SK-N-SH (cell line): Measurements from ENCODE around the gene TMA16.

ENCODE experiments used
- FOXJ3 ChIP-seq: sonication (generic); formaldehyde crosslinking; IDR thresholded peaks from 2 replicates; pipeline ENCODE4 v1.5.1; 2020; ENCODE audit warnings: mild to moderate bottlenecking, missing genetic modification reagents
- POLR2AphosphoS5 ChIP-seq: IDR thresholded peaks from 2 replicates; pipeline ENCODE4 v1.6.1; 2012; ENCODE audit warnings: low read depth, low read length
- RAD21 ChIP-seq: IDR thresholded peaks from 2 replicates; pipeline ENCODE4 v1.6.1; 2012; ENCODE audit warnings: mild to moderate bottlenecking, low read length
- RXRA ChIP-seq: IDR thresholded peaks from 2 replicates; pipeline ENCODE4 v1.4.0; 2012; ENCODE audit warnings: low read depth, mild to moderate bottlenecking, borderline replicate concordance
- TF ChIP-seq, protein P1 (sequence below): fragments of 150-350 bp; IDR thresholded peaks from 2 replicates; pipeline ENCODE4 v1.6.1; 2017; ENCODE audit warnings: antibody characterized with exemption, low read length, low read depth, borderline replicate concordance
- TF ChIP-seq, protein P2 (sequence below): fragments of 200-600 bp; sonication (generic); IDR thresholded peaks from 2 replicates; pipeline ENCODE4 v1.6.1; 2017; ENCODE audit warnings: antibody characterized with exemption, mild to moderate bottlenecking, moderate library complexity
- TF ChIP-seq, protein P3 (sequence below): IDR thresholded peaks from 2 replicates; pipeline ENCODE4 v1.4.0; 2012; ENCODE audit warnings: low read depth, borderline replicate concordance
- TF ChIP-seq, protein P4 (sequence below): IDR thresholded peaks from 2 replicates; pipeline ENCODE4 v1.4.0; 2012; ENCODE audit warnings: low read depth
- TF ChIP-seq, protein P5 (sequence below): IDR thresholded peaks from 2 replicates; pipeline ENCODE4 v1.6.1; 2012; ENCODE audit warnings: mild to moderate bottlenecking, low read depth, low read length, moderate library complexity

DNA sequence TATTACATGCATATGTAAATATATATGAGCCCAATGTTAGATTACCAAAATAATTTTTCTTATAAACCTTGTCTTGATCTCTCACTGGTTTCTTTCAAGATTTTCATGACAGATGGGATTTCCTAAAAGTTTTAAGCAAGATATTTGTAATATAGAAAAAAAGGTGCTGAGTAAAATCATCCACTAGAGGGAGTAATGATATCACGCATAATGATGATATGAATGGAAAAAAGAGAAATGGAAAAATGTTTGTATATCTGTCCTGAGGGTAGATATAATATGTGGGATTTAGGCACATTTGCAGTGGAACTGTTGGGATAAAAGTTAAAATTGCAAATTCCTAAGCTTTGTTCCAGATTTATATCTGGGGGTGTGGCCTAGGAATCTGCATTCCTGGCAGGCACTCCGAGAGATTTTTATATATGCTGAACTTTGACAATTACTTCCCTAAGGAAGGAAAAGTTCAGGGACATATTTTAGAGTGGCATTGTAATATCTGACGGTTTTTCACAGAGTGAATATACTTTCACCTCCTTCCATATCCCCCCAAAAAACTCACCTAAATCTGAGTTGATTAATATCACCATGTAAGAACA lies 60.5 kb downstream of the TMA16 start:
- TF ChIP-seq, protein P1, sequence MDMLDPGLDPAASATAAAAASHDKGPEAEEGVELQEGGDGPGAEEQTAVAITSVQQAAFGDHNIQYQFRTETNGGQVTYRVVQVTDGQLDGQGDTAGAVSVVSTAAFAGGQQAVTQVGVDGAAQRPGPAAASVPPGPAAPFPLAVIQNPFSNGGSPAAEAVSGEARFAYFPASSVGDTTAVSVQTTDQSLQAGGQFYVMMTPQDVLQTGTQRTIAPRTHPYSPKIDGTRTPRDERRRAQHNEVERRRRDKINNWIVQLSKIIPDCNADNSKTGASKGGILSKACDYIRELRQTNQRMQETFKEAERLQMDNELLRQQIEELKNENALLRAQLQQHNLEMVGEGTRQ: no peak
- TF ChIP-seq, protein P2, sequence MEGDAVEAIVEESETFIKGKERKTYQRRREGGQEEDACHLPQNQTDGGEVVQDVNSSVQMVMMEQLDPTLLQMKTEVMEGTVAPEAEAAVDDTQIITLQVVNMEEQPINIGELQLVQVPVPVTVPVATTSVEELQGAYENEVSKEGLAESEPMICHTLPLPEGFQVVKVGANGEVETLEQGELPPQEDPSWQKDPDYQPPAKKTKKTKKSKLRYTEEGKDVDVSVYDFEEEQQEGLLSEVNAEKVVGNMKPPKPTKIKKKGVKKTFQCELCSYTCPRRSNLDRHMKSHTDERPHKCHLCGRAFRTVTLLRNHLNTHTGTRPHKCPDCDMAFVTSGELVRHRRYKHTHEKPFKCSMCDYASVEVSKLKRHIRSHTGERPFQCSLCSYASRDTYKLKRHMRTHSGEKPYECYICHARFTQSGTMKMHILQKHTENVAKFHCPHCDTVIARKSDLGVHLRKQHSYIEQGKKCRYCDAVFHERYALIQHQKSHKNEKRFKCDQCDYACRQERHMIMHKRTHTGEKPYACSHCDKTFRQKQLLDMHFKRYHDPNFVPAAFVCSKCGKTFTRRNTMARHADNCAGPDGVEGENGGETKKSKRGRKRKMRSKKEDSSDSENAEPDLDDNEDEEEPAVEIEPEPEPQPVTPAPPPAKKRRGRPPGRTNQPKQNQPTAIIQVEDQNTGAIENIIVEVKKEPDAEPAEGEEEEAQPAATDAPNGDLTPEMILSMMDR: peak; percentile 88
- TF ChIP-seq, protein P3, sequence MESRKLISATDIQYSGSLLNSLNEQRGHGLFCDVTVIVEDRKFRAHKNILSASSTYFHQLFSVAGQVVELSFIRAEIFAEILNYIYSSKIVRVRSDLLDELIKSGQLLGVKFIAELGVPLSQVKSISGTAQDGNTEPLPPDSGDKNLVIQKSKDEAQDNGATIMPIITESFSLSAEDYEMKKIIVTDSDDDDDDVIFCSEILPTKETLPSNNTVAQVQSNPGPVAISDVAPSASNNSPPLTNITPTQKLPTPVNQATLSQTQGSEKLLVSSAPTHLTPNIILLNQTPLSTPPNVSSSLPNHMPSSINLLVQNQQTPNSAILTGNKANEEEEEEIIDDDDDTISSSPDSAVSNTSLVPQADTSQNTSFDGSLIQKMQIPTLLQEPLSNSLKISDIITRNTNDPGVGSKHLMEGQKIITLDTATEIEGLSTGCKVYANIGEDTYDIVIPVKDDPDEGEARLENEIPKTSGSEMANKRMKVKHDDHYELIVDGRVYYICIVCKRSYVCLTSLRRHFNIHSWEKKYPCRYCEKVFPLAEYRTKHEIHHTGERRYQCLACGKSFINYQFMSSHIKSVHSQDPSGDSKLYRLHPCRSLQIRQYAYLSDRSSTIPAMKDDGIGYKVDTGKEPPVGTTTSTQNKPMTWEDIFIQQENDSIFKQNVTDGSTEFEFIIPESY: no peak
- TF ChIP-seq POLR2AphosphoS5: no peak
- TF ChIP-seq, protein P4, sequence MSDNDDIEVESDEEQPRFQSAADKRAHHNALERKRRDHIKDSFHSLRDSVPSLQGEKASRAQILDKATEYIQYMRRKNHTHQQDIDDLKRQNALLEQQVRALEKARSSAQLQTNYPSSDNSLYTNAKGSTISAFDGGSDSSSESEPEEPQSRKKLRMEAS: no peak
- TF ChIP-seq, protein P5, sequence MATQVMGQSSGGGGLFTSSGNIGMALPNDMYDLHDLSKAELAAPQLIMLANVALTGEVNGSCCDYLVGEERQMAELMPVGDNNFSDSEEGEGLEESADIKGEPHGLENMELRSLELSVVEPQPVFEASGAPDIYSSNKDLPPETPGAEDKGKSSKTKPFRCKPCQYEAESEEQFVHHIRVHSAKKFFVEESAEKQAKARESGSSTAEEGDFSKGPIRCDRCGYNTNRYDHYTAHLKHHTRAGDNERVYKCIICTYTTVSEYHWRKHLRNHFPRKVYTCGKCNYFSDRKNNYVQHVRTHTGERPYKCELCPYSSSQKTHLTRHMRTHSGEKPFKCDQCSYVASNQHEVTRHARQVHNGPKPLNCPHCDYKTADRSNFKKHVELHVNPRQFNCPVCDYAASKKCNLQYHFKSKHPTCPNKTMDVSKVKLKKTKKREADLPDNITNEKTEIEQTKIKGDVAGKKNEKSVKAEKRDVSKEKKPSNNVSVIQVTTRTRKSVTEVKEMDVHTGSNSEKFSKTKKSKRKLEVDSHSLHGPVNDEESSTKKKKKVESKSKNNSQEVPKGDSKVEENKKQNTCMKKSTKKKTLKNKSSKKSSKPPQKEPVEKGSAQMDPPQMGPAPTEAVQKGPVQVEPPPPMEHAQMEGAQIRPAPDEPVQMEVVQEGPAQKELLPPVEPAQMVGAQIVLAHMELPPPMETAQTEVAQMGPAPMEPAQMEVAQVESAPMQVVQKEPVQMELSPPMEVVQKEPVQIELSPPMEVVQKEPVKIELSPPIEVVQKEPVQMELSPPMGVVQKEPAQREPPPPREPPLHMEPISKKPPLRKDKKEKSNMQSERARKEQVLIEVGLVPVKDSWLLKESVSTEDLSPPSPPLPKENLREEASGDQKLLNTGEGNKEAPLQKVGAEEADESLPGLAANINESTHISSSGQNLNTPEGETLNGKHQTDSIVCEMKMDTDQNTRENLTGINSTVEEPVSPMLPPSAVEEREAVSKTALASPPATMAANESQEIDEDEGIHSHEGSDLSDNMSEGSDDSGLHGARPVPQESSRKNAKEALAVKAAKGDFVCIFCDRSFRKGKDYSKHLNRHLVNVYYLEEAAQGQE: no peak
- TF ChIP-seq FOXJ3 (CRISPR knock-in tag): no peak
- peak; percentile 60 for TF ChIP-seq RAD21
- no peak for TF ChIP-seq RXRA
